GM12801 (cell line): Measurements from ENCODE around the gene TMEM51.

Experiments used
- TF ChIP-seq, protein P1 (sequence below): IDR thresholded peaks from one replicate; pipeline ENCODE4 v1.5.1; 2011; ENCODE audit warnings: control low read depth; ENCODE audit not compliant: insufficient read length; ENCODE audit errors: extremely low read depth

TMEM51 gene

DNA sequence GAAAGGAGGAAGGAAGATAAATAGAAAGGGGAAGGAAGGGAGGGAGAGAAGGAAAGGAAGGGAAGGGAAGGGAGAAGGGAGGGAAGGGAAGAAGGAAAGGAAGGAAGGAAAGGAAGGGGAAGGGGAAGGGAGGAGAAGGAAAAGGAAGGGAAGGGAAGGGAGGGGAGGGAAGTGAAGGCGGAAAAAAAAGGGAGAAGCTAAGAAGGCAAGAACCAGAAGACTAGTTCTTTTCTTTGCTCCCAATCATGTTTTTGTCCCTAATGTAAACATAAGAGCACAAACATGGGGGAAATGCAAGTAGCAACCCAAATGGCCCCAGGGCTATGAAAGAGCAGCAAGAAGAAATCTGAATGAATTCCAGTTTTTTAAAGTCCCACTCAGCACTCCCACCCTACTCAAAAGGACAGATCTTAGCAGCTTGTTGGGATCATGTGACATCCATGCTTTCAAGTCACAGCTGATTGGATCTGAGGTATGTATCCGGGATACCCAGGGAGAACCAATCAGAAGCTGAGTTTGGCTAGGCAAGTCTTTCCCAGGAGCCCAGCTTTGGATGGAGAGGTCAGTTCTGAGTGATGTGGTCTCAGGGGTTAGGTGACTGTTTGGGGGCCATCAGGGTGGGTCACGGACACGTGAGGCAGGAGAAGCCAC lies 69.2 kb downstream of the TMEM51 start:
- TF ChIP-seq, protein P1, sequence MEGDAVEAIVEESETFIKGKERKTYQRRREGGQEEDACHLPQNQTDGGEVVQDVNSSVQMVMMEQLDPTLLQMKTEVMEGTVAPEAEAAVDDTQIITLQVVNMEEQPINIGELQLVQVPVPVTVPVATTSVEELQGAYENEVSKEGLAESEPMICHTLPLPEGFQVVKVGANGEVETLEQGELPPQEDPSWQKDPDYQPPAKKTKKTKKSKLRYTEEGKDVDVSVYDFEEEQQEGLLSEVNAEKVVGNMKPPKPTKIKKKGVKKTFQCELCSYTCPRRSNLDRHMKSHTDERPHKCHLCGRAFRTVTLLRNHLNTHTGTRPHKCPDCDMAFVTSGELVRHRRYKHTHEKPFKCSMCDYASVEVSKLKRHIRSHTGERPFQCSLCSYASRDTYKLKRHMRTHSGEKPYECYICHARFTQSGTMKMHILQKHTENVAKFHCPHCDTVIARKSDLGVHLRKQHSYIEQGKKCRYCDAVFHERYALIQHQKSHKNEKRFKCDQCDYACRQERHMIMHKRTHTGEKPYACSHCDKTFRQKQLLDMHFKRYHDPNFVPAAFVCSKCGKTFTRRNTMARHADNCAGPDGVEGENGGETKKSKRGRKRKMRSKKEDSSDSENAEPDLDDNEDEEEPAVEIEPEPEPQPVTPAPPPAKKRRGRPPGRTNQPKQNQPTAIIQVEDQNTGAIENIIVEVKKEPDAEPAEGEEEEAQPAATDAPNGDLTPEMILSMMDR = no peak

DNA sequence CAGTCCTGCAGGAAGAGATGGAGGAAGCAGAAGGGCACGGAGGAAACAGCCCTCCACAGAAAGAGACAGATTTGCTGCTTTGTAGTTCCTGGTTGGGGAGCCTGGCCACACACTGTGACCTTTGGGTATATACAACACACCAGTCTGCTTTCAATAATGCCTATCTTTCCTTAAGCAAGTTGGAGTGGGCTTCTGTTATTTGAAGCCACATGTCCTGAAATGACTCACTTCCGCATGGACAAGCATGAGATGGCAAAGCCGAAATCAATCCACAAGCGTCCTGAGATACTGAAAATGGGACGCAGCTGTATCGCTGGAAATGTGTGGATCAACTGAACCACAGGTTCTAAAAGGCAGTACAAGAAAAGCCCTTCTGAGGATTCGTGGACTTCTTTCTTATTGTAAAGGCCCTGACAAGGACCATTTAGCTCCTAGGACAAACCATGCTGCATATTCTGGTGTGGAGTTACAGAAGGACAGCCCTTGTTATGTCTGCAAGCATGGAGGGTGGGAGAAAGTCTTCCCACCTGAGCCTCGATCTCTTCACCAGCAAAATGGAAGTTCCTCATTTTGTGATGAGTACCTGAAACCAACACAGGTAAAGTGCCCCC lies 70.8 kb downstream of the TMEM51 start:
- TF ChIP-seq, protein P1 = no peak

DNA sequence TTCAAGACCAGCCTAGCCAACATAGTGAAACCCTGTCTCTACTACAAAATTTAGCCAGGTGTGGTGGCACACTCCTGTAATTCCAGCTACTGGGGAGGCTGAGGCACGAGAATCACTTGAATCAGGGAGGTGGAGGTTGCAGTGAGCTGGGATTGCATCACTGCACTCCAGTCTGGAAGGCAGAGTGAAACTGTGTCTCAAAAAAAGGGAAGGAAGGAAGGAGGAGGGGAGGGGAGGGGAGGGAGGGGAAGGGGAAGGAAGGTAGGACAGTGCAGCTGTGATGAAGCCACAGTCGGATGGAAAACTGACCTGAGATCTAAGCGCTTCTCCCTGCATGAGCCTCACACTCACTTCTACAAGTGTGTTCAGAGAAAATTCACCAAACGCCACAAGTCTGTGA lies 71.4 kb downstream of the TMEM51 start:
- TF ChIP-seq, protein P1 = no peak

DNA sequence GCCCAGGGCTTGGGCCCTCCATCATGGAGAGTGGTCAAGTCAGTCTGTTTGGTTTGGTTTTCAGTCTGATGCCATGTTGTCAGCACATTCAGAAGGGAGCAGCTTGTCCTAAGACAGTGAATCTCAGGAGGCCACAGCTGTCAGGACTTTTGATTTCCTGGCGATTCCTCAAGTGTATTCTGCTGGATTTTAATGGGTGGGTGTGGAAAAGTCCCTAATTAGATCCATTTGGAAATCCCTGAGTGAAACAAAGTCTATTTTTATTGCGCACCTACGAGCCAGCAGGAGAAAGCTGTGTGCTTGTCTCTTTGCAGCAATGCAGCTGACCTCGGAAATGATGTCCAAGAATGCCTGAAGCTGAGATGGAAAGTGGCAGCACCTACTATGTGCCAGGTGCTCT lies 71.9 kb downstream of the TMEM51 start:
- TF ChIP-seq, protein P1 = no peak

DNA sequence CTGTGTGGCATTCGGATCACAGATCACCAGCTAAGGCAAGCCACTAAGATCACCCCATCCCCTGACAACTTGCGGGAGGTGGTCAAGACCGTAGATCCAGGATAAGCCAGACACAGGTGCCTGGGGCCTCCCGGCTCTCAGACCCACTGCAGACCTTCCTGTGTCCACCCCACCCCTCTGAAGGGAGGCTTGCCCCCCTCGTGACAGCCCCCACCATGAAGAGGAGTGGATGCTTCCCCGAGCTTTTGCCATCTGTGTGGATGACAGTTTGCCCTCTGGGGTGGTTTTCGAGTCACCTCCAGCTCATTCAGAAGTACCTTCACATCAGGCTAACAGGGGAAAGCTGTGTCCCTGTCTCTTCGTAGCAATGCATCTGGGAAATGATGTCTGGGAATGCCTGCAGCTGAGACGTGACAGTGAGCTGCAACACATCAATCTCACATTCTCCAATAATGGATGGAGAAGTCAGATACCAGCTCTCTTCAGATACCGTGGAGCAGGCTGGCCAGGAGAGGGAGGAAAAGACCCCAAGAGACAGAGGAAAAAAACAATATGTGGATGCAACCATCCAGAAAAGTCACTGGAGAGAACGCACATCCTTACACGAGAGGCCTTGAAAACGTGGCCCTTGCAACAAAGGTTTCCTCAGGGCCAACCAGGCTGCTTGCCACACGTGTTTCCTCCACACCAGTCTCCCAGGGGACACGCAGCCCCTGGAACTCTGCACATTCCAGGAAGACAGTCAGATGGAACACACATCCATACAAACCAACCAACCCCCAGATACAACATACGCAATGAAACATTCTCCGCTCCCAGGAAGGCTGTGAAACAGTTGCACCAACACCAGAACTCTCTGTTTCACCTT lies 73.1 kb downstream of the TMEM51 start:
- TF ChIP-seq, protein P1 = no peak

DNA sequence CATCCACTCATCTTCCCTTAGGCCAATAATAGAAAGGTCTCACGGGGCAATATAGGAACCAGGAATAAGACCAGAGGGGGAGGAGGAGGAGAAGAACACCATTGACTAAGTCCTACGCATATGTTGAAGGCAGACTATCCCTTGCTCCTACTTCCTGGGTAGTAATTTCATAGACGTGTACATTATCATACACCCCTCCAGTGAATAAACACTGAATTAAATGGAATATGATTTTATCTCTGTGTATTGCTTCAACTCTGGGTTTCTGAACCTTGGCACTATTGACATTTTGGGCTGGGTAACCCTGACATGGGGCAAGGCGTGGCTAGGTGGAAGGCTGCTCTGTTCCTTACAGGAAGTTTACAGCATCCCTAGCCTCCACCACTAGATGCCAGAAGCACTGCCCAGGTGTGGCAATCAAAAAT lies 76.2 kb downstream of the TMEM51 start:
- TF ChIP-seq, protein P1 = no peak

DNA sequence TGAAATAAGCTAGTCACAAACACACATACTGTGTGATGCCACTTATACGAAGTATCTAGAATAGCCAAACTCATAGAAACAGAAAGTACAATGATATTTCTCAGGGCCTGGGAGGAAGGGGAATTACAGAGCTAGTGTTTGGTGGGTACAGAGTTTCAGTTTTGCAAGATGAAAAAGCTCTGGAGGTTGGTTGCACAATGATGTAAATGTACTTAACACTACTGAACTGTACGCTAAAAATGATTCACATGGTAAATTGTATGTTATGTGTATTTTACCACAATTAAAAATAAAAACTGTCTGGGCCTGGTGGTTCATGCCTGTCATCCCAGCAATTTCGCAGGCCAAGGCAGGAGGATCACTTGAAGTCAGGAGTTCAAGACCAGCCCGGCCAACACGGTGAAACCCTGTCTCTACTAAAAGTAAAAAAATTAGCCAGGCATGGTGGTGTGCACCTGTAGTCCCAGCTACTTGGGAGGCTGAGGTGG lies 78.2 kb downstream of the TMEM51 start:
- TF ChIP-seq, protein P1 = no peak
